Kidney epithelial cell (primary cell): ENCODE results near the gene CARMIL3. TPM values are rescaled to one million over a fixed set of nuclear protein-coding genes. Genes with fewer than 3 reads are reported as not detected.

Source experiments
- DNase-seq: peaks from one replicate; pipeline ENCODE4 v3.0.0-alpha.2; 2010; ENCODE audit warnings: low read depth
- H3K27me3 ChIP-seq: 2 replicates; pipeline ENCODE4 v1.6.0; 2011; ENCODE audit warnings: low read length; ENCODE audit not compliant: control insufficient read depth, insufficient read depth
- H3K36me3 ChIP-seq: 2 replicates; pipeline ENCODE4 v1.5.1; 2011; ENCODE audit warnings: low read length; ENCODE audit not compliant: control insufficient read depth, insufficient read depth
- H3K4me3 ChIP-seq: 2 replicates; pipeline ENCODE4 v1.5.1; 2011; ENCODE audit warnings: low read depth, mild to moderate bottlenecking, control low read depth, low read length
- total RNA-seq: library from RNA; depleted of rRNA; stranded (reverse); fragments of >200 nt; gene quantifications from 2 replicates; pipeline ENCODE4 v1.2.3, GENCODE V29; 2015
- TF ChIP-seq, protein P1 (sequence below): IDR thresholded peaks from 2 replicates; pipeline ENCODE4 v1.5.1; 2011; ENCODE audit warnings: mild to moderate bottlenecking, moderate library complexity, low read length, control low read depth, inconsistent platforms; ENCODE audit not compliant: insufficient read depth, poor library complexity, severe bottlenecking

The CARMIL3 gene
- total RNA-seq, 1 donor from 2014 or later = 1.5 TPM

GRCh38 chr14:24087004-24087403 lies 35.2 kb downstream of the CARMIL3 start:
- DNase-seq = no peak
- TF ChIP-seq, protein P1, sequence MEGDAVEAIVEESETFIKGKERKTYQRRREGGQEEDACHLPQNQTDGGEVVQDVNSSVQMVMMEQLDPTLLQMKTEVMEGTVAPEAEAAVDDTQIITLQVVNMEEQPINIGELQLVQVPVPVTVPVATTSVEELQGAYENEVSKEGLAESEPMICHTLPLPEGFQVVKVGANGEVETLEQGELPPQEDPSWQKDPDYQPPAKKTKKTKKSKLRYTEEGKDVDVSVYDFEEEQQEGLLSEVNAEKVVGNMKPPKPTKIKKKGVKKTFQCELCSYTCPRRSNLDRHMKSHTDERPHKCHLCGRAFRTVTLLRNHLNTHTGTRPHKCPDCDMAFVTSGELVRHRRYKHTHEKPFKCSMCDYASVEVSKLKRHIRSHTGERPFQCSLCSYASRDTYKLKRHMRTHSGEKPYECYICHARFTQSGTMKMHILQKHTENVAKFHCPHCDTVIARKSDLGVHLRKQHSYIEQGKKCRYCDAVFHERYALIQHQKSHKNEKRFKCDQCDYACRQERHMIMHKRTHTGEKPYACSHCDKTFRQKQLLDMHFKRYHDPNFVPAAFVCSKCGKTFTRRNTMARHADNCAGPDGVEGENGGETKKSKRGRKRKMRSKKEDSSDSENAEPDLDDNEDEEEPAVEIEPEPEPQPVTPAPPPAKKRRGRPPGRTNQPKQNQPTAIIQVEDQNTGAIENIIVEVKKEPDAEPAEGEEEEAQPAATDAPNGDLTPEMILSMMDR = no peak
- Histone ChIP-seq H3K4me3 (no peak overlapping the region), H3K36me3 (no peaks in the 10 kb centered on the region), H3K27me3 (peaks cover 11% of the 10 kb centered on the region)

GRCh38 chr14:24088095-24088494 lies 36.3 kb downstream of the CARMIL3 start:
- DNase-seq = no peak
- TF ChIP-seq, protein P1 = no peak
- no peak overlapping the region for H3K4me3 ChIP-seq
- no peaks in the 10 kb centered on the region for H3K36me3 ChIP-seq
- H3K27me3 ChIP-seq = peaks cover under 1% of the 10 kb centered on the region

GRCh38 chr14:24089890-24090289 lies 38.1 kb downstream of the CARMIL3 start:
- TF ChIP-seq, protein P1 = no peak
- no peak for DNase-seq
- Histone ChIP-seq H3K4me3 (no peak overlapping the region), H3K36me3 (no peaks in the 10 kb centered on the region), H3K27me3 (no peaks in the 10 kb centered on the region)

DNA sequence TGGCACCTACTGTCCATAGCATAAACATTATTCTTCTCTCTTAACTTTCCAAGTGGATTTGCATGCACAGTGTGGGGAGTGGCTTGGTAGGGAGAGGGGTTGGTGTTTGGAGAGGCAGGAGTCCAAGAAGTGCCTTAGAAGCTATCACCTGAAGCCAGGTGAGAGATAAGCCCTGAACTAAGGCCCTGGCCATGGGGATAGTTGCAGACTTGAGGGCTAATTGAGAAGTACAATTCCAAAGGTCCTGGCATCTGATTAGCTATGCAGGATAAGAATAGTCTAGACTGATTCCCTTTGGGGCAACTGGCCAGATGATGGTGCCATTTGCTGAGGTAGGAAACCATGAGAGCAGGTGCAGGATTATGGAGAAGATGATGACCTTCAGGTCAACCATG lies 40.3 kb downstream of the CARMIL3 start:
- no peak for DNase-seq
- no peaks in the 10 kb centered on the region for H3K36me3 ChIP-seq
- H3K27me3 ChIP-seq = no peaks in the 10 kb centered on the region
- TF ChIP-seq, protein P1 = no peak
- H3K4me3 ChIP-seq = no peak overlapping the region

- Histone ChIP-seq H3K27me3 (no peaks in the 10 kb centered on the region), H3K36me3 (no peaks in the 10 kb centered on the region), H3K4me3 (no peak overlapping the region)
- TF ChIP-seq, protein P1 = no peak
- no peak for DNase-seq
These were observed 40.8 kb downstream of the CARMIL3 start for GRCh38 chr14:24092505-24093206.
